ENCODE results near the gene RASGRF2. TPM values are rescaled to one million over a fixed set of nuclear protein-coding genes. Genes with fewer than 3 reads are reported as not detected.

RASGRF2 gene
- total RNA-seq, 1 experiment from 2014 or later: 0.18 TPM

GRCh38 chr5:81202655-81203054 lies 242.5 kb downstream of the RASGRF2 start:
- no peak overlapping the region for H2AFZ ChIP-seq (ENCODE audit: low read length)
- intact Hi-C loops (cut with micrococcal nuclease): no loop called here
- DNase-seq: no peak
- H3F3A ChIP-seq (ENCODE audit: low read length, unreplicated experiment): no peaks in the 10 kb centered on the region
- POLR2A ChIA-PET (ENCODE audit: unreplicated experiment): no interaction called here
- H3K4me3 ChIP-seq (ENCODE audit: low read length): no peak overlapping the region
- H4K20me1 ChIP-seq (ENCODE audit: low read length): no peaks in the 10 kb centered on the region
- no peaks in the 10 kb centered on the region for H3K4me1 ChIP-seq (ENCODE audit: insufficient read depth, low read length)
- H3K9me2 ChIP-seq (replicated peaks; ENCODE audit: low read length): no peaks in the 10 kb centered on the region
- H3K36me3 ChIP-seq (ENCODE audit: low read depth, low read length): no peaks in the 10 kb centered on the region
- TF ChIP-seq CTCF (conservative IDR thresholded peaks at IDR 0.05; ENCODE audit: low read depth, low read length) (no peak), EZH2 (IDR thresholded peaks at IDR 0.05; ENCODE audit: low read length, unreplicated experiment) (no peak), EZH2phosphoT487 (IDR thresholded peaks at IDR 0.05; ENCODE audit: borderline replicate concordance, low read length) (no peak)
- H3K27me3 ChIP-seq (ENCODE audit: low read length): no peaks in the 10 kb centered on the region
- no peak overlapping the region for H3K4me2 ChIP-seq (ENCODE audit: low read length)
- no peaks in the 10 kb centered on the region for H3K9me3 ChIP-seq (ENCODE audit: low read length)
- no TSS peak for BruUV-seq (replicated peaks)
- H3K79me2 ChIP-seq (ENCODE audit: low read length): no peaks in the 10 kb centered on the region
- ATAC-seq: no peak
- H3K27ac ChIP-seq (ENCODE audit: low read length): no peak overlapping the region
- CTCF ChIA-PET: no interaction called here
- H3K9ac ChIP-seq (ENCODE audit: low read length): no peak overlapping the region

- BruUV-seq (replicated peaks): no TSS peak
- ATAC-seq: no peak
- Histone ChIP-seq H3F3A (ENCODE audit: low read length, unreplicated experiment) (no peaks in the 10 kb centered on the region), H4K20me1 (ENCODE audit: low read length) (no peaks in the 10 kb centered on the region), H3K4me2 (ENCODE audit: low read length) (no peak overlapping the region), H3K9me3 (ENCODE audit: low read length) (no peaks in the 10 kb centered on the region), H3K27ac (ENCODE audit: low read length) (no peak overlapping the region), H3K4me3 (ENCODE audit: low read length) (no peak overlapping the region), H3K79me2 (ENCODE audit: low read length) (no peaks in the 10 kb centered on the region), H3K36me3 (ENCODE audit: low read depth, low read length) (no peaks in the 10 kb centered on the region), H2AFZ (ENCODE audit: low read length) (no peak overlapping the region), H3K4me1 (ENCODE audit: insufficient read depth, low read length) (peaks cover 2% of the 10 kb centered on the region), H3K27me3 (ENCODE audit: low read length) (no peaks in the 10 kb centered on the region), H3K9ac (ENCODE audit: low read length) (no peak overlapping the region), H3K9me2 (replicated peaks; ENCODE audit: low read length) (no peaks in the 10 kb centered on the region)
- TF ChIP-seq EZH2phosphoT487 (IDR thresholded peaks at IDR 0.05; ENCODE audit: borderline replicate concordance, low read length) (no peak), EZH2 (IDR thresholded peaks at IDR 0.05; ENCODE audit: low read length, unreplicated experiment) (no peak), CTCF (conservative IDR thresholded peaks at IDR 0.05; ENCODE audit: low read depth, low read length) (no peak)
- ChIA-PET CTCF (no interaction called here), POLR2A (ENCODE audit: unreplicated experiment) (no interaction called here)
- no peak for DNase-seq
- intact Hi-C loops (cut with micrococcal nuclease): no loop called here
Measured at GRCh38 chr5:81203729-81204128, 243.6 kb downstream of the RASGRF2 start.

GRCh38 chr5:81204205-81204604 lies 244.0 kb downstream of the RASGRF2 start:
- H3K27me3 ChIP-seq (ENCODE audit: low read length): no peaks in the 10 kb centered on the region
- no peak overlapping the region for H3K27ac ChIP-seq (ENCODE audit: low read length)
- no peak for ATAC-seq
- H2AFZ ChIP-seq (ENCODE audit: low read length): no peak overlapping the region
- no TSS peak for BruUV-seq (replicated peaks)
- no peak for TF ChIP-seq EZH2phosphoT487 (IDR thresholded peaks at IDR 0.05; ENCODE audit: borderline replicate concordance, low read length)
- no peak for TF ChIP-seq CTCF (conservative IDR thresholded peaks at IDR 0.05; ENCODE audit: low read depth, low read length)
- TF ChIP-seq EZH2 (IDR thresholded peaks at IDR 0.05; ENCODE audit: low read length, unreplicated experiment): no peak
- ChIA-PET POLR2A (ENCODE audit: unreplicated experiment) (no interaction called here), CTCF (no interaction called here)
- H3K79me2 ChIP-seq (ENCODE audit: low read length): no peaks in the 10 kb centered on the region
- no peaks in the 10 kb centered on the region for H3F3A ChIP-seq (ENCODE audit: low read length, unreplicated experiment)
- H4K20me1 ChIP-seq (ENCODE audit: low read length): no peaks in the 10 kb centered on the region
- no peak overlapping the region for H3K9ac ChIP-seq (ENCODE audit: low read length)
- H3K4me2 ChIP-seq (ENCODE audit: low read length): no peak overlapping the region
- no peaks in the 10 kb centered on the region for H3K9me2 ChIP-seq (replicated peaks; ENCODE audit: low read length)
- H3K4me3 ChIP-seq (ENCODE audit: low read length): no peak overlapping the region
- H3K4me1 ChIP-seq (ENCODE audit: insufficient read depth, low read length): peaks cover 7% of the 10 kb centered on the region
- H3K9me3 ChIP-seq (ENCODE audit: low read length): no peaks in the 10 kb centered on the region
- no peaks in the 10 kb centered on the region for H3K36me3 ChIP-seq (ENCODE audit: low read depth, low read length)
- DNase-seq: no peak
- intact Hi-C loops (cut with micrococcal nuclease): no loop called here

Measured in PC-3 (cell line).